ENCODE measurements around the gene COL27A1.

GRCh38 chr9:114250235-114250568 is 94.9 kb downstream of the COL27A1 start:
- TF ChIP-seq TAF1 (IDR thresholded peaks at IDR 0.05; ENCODE audit: borderline replicate concordance, insufficient read depth, low read length) (no peak), SIN3A (IDR thresholded peaks at IDR 0.05; ENCODE audit: borderline replicate concordance, insufficient read depth, low read length) (no peak), POLR2AphosphoS5 (IDR thresholded peaks at IDR 0.05; ENCODE audit: low read depth, low read length) (no peak), REST (IDR thresholded peaks at IDR 0.05; ENCODE audit: insufficient read depth in 1 of 2, low read depth in 2 of 2, low read length in 2 of 2) (no peak), FOXP2 (optimal IDR thresholded peaks at IDR 0.05; ENCODE audit: borderline replicate concordance, extremely low read depth, extremely low read length, insufficient read depth) (no peak)
